HepG2 (cell line): Measurements from ENCODE around the gene TSHZ2. TPM values are rescaled to one million over a fixed set of nuclear protein-coding genes. Genes with fewer than 3 reads are reported as not detected.

Source experiments
- CERS6 ChIP-seq: sonication (generic); formaldehyde crosslinking; IDR thresholded peaks from 2 replicates; pipeline ENCODE4 v1.5.0; 2020; ENCODE audit warnings: missing genetic modification reagents
- HNF1A ChIP-seq, 2 experiments: sonication (generic) in 1 of 2; formaldehyde crosslinking in 1 of 2; IDR thresholded peaks; 2 replicates each; pipeline versions ENCODE4 v1.4.0 to v1.6.1; 2016 to 2020; ENCODE audit warnings: borderline replicate concordance in 1 of 2, low read depth in 1 of 2, mild to moderate bottlenecking in 1 of 2, missing genetic modification reagents in 1 of 2
- IKZF4 ChIP-seq: sonication (generic); formaldehyde crosslinking; IDR thresholded peaks from 2 replicates; pipeline ENCODE4 v1.5.1; 2020; ENCODE audit warnings: borderline replicate concordance, mild to moderate bottlenecking, low read depth, missing genetic modification reagents; ENCODE audit errors: not compliant biosample characterization
- NFAT5 ChIP-seq: sonication (generic); formaldehyde crosslinking; IDR thresholded peaks from 2 replicates; pipeline ENCODE4 v1.4.0; 2020; ENCODE audit warnings: missing genetic modification reagents
- NRL ChIP-seq: sonication (generic); formaldehyde crosslinking; IDR thresholded peaks from 2 replicates; pipeline ENCODE4 v1.5.0; 2020; ENCODE audit warnings: missing genetic modification reagents, mild to moderate bottlenecking, moderate library complexity, borderline replicate concordance
- SOX13 ChIP-seq, 3 experiments: fragments of 450-650 bp in 1 of 3; sonication (generic) in 1 of 3; formaldehyde crosslinking in 1 of 3; IDR thresholded peaks in 2 of 3; conservative IDR thresholded peaks in 1 of 3; 2 replicates each; pipeline versions ENCODE4 v1.5.0 to v1.6.1; 2016 to 2020; ENCODE audit warnings: antibody characterized with exemption in 1 of 3, mild to moderate bottlenecking in 1 of 3, missing compliant biosample characterization in 1 of 3, missing genetic modification reagents in 1 of 3, moderate library complexity in 1 of 3
- SRSF4 ChIP-seq: fragments of 200-400 bp; formaldehyde crosslinking; IDR thresholded peaks from one replicate; pipeline ENCODE4 v1.6.1; 2018; ENCODE audit warnings: mild to moderate bottlenecking, low read depth, low read length, moderate library complexity; ENCODE audit not compliant: poor library complexity, severe bottlenecking
- STAG1 ChIP-seq: sonication (generic); formaldehyde crosslinking; IDR thresholded peaks from 2 replicates; pipeline ENCODE4 v1.4.0; 2020; ENCODE audit warnings: missing genetic modification reagents
- TFAP4 ChIP-seq: sonication (generic); IDR thresholded peaks from 2 replicates; pipeline ENCODE4 v1.6.1; 2016; ENCODE audit warnings: low read depth, borderline replicate concordance
- ZBTB44 ChIP-seq: sonication (generic); formaldehyde crosslinking; IDR thresholded peaks from 2 replicates; pipeline ENCODE4 v1.4.0; 2020; ENCODE audit warnings: missing genetic modification reagents
- ZFP62 ChIP-seq: sonication (generic); formaldehyde crosslinking; IDR thresholded peaks from 2 replicates; pipeline ENCODE4 v1.4.0; 2020; ENCODE audit warnings: missing genetic modification reagents
- ZNF329 ChIP-seq: sonication (generic); formaldehyde crosslinking; IDR thresholded peaks from 2 replicates; pipeline ENCODE4 v1.9.0; 2021; ENCODE audit warnings: low read depth, mild to moderate bottlenecking, missing genetic modification reagents
- polyA plus RNA-seq, 8 experiments: library from polyadenylated mRNA; depleted of rRNA in 3 of 8; stranded (reverse) in 7 of 8; unstranded in 1 of 8; fragments of >200 nt; fragmentation: Illumina TruSeq in 4 of 8; extraction: Trizol in 4 of 8; gene quantifications; 2 replicates each; pipeline versions ENCODE4 v1.2.1 to v1.2.3, GENCODE V29; 2011 to 2016; ENCODE audit warnings: low read depth in 4 of 8, missing spikeins in 1 of 8, mixed read lengths in 1 of 8; ENCODE audit not compliant: insufficient read depth in 1 of 8
- total RNA-seq, 5 experiments: library from RNA; depleted of rRNA; stranded (reverse); fragments of >200 nt; fragmentation: Illumina TruSeq; extraction: Trizol; gene quantifications; 2 replicates each; pipeline ENCODE4 v1.2.3, GENCODE V29; 2016; ENCODE audit warnings: low read depth in 1 of 5

Gene TSHZ2
- total and polyA plus RNA-seq, 2 of the 13 experiments (the other 11 are each of a cell fraction or from before 2014, with no cell fraction given), result 0.01 TPM; not detected in 1

GRCh38 chr20:52924411-52925271, 47.5 kb upstream of the TSHZ2 start (continued):
- TF ChIP-seq STAG1 (CRISPR knock-in tag), result peak; percentile 28
- TF ChIP-seq TFAP4, result peak; percentile 69; the same call in 1 of the 2 replicates
- TF ChIP-seq NFAT5, result 0 out of 2 replicates have a peak, but pooled peaks have one; percentile 16
- no peak for TF ChIP-seq ZBTB44 (CRISPR knock-in tag)
- no peak for TF ChIP-seq CERS6
- no peak for TF ChIP-seq ZNF329
- TF ChIP-seq NRL (CRISPR knock-in tag), result no peak
- TF ChIP-seq HNF1A (IDR thresholded peaks at IDR 0.05; ENCODE audit: low read depth), result peak; percentile 81
- TF ChIP-seq HNF1A (CRISPR knock-in tag; IDR thresholded peaks at IDR 0.05; ENCODE audit: borderline replicate concordance), result peak; percentile 96
- TF ChIP-seq ZFP62 (CRISPR knock-in tag), result no peak
- peak; percentile 82 for TF ChIP-seq SOX13 (IDR thresholded peaks at IDR 0.05)
- TF ChIP-seq SOX13 (CRISPR knock-in tag; conservative IDR thresholded peaks at IDR 0.05 in 1 of 2, IDR thresholded peaks at IDR 0.05 in 1 of 2), result peak in 1 of 2 experiments; percentile 91; a peak in 2 of 4 replicates
- TF ChIP-seq IKZF4, result no peak
- TF ChIP-seq SRSF4, result no peak
